D721Med (cell line): ENCODE data around the gene ASPG.

ENCODE experiments used
- DNase-seq: peaks from one replicate; pipeline ENCODE4 v3.0.0; 2011; ENCODE audit warnings: low spot score; ENCODE audit not compliant: insufficient read length
- FAIRE-seq: peaks from 2 replicates; lab custom pipeline; 2011; peaks lifted over from hg19 to GRCh38; lab: Jason Lieb, UNC
- TF ChIP-seq, protein P1 (sequence below): IDR thresholded peaks from 2 replicates; pipeline ENCODE4 v1.5.1; 2012; ENCODE audit warnings: mild to moderate bottlenecking, control low read depth; ENCODE audit not compliant: insufficient read depth; ENCODE audit errors: missing control alignments

Gene ASPG

DNA sequence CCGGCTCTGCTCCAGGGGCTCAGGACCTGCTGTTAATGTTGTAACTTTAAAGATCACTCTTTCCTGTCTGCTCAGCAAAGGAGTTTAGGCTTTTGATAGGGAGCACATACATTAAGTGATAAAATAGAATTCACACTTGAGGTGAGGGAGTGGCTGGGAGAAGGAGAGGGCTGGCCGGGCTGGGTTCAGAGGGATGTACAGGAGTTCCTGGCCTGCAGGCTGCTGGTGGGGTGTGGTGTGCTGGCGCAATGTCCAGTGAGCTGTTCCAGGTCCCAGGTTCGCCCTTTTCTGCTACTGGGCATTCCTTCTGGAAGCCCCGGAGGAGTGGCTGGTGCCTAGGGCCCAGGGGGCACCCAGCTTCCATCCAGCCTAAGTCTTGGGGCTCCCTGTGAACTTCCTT, 70.6 kb downstream of the ASPG start:
- FAIRE-seq (no peak), DNase-seq (no peak)
- TF ChIP-seq, protein P1, sequence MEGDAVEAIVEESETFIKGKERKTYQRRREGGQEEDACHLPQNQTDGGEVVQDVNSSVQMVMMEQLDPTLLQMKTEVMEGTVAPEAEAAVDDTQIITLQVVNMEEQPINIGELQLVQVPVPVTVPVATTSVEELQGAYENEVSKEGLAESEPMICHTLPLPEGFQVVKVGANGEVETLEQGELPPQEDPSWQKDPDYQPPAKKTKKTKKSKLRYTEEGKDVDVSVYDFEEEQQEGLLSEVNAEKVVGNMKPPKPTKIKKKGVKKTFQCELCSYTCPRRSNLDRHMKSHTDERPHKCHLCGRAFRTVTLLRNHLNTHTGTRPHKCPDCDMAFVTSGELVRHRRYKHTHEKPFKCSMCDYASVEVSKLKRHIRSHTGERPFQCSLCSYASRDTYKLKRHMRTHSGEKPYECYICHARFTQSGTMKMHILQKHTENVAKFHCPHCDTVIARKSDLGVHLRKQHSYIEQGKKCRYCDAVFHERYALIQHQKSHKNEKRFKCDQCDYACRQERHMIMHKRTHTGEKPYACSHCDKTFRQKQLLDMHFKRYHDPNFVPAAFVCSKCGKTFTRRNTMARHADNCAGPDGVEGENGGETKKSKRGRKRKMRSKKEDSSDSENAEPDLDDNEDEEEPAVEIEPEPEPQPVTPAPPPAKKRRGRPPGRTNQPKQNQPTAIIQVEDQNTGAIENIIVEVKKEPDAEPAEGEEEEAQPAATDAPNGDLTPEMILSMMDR: no peak

DNA sequence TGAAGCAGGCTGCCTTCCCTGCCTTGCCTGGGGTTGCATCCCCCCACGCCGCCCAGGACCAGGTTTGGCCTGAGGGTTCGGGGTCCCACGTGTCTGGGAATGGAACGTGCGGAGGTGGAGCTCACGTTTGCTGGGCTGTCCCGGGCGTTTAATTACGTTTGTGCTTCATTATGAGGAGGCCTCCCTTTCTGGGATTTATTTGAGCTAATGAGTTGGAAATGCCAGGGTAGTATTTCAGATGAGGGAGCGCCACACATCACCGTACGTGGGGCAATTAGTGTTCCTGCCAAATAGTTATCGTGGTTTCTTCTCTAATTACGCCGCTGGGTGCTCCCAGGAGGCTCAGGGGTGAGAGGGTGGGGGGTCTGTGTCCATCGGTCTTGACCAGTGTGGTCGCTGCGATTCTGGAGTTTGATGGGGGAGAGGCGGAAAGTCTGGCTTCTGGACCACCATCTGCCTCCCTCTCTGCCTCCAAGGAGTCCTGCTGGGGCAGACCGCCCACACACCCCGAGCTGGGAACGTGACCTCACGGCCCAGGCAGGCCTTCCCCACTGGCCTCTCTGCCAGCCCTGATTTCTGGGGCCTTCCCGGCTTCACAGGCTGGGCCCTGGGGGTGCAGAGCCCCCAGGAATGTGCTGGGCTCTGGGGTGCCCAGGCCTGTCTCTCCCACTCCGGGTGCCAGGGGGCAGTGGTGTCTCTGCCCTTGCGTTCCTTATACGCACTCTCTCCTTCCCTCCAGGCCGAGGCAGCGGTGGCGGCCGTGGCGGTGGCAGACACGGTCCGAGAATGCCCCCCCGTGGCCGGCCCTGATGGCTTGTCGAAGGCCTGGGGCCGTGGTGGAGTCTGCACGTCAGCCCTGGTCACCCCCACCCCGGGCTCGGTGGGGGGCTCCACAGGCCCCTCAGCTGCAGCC, 71.8 kb downstream of the ASPG start:
- FAIRE-seq (no peak), DNase-seq (no peak)
- TF ChIP-seq, protein P1: no peak

DNA sequence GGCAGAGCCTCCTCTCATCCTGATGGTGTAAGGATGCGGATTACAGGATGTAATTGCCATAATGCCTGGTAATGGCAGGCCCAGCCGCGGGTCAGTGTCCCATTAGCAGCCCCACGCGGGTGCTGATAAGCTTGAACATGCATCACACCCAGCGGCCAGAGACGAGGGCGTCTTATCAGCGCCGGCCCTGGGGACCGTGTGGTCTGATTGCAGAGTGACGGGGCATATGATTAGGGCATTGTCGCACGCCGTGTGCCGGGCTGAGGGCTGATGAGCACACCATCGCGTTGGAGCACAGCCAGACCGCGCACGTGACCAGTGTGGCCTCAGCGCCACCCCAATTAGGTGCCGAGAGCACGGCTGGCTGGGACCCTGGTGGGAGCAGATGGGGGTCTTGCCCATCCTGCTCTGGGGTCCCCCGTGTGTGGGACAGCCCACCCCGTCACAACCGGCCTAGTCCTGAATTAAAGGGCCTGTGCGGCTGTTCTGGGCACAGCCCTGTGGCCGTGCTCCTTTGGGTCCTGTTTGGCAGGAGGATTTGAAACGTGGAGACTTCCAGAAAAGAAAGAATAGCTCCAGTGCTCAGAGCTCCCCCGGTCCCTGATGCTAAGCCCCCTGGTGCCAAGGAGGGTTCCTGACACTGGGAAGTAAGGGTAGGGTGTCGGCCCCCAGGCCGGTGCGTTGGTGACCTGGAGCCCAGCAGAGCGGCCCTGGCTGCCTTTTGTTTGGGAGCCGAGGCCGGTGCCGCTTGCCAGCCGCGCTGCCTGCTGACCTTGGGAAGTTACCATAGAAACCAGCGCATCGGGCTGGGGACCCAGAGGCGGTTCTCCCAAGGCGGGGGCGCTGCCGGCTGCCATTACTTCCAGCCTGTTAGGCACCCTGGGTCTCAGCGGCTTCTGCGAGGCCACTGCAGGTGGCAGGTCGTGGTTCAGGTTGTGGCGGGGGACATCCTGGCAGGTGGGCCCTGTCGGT, 73.6 kb downstream of the ASPG start:
- TF ChIP-seq, protein P1: no peak
- DNase-seq (no peak), FAIRE-seq (no peak)

DNA sequence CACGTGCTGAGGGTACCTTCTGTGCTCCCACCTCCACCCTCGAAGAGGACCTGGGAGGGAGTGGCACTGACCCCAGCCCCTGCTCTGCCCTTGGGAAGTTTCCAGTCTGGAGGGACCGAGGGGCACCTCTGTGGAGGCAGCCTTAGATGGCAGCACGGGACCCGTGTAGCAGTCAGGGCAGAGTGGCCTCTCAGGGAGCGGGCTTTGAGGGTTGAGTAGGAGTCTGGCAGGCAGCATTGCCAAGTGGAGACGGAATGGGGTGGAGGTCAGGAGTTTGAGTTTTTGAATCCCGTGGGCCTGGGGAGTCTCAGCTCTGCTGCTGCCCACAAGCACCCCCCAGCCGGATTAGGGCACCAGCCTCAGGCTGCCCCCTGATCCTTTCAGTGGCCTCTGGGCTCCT, 74.5 kb downstream of the ASPG start:
- no peak for FAIRE-seq
- TF ChIP-seq, protein P1: no peak
- DNase-seq: no peak

DNA sequence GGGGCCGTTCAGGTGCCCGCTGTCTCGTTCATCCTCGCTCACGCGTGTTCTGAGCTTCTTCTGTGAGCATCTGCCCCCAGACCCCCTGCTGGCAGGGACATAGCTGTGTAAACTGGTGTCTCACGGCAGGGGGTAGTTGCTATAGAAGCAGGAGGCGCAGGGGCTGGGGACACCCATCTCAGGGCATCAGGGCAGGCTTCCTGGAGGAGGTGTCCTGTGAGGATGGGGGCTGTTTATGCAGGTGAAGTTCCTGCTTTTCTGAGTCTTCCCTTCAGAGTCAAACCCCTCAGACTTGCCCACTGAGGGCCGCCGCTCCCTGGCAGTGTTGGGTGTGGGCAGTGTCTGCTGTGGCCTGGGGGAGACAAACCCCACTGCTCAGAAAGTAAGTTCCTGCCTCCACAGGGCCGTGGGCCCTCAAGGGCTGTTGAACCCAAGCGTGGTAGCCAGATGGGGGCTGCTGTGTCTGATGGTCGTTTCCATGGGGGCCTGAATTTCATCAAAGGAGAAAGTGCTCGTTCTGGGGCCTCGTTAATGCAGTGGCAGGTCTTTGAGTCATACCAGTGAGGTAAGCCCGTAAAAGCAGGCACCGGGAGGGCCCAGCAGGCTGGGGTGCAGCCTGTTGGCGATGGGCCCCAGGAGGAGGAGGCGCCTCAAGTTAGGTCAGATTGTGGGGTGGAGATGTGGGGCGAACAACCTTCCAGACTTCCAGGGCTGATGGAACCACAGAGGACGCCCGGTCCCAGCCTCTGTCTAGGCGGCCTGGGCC, 76.3 kb downstream of the ASPG start:
- TF ChIP-seq, protein P1: no peak
- FAIRE-seq: no peak
- DNase-seq: no peak

DNA sequence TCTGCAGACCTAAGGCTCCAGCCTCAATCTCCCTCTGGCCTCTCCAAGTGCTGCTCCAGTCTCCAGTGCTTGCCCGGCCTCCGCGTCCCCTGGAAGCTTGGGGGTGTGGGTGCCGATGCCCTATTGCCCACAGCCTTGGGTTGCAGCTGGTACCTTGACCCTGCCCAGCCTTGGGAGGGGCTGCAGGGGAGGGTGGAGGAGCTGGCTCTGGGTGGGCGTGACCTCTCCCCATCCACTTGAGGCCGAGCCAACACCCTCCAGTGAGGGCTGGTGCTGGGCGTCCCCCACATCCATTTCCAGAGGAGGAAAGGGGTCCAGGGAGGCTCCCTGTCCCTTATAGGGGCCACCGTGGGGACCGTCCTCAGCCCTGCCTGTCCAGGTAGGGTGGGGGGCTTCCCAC, 77.0 kb downstream of the ASPG start:
- no peak for FAIRE-seq
- TF ChIP-seq, protein P1: no peak
- no peak for DNase-seq
